ENCODE results near the gene EIF2AK2. TPM values are rescaled to one million over a fixed set of nuclear protein-coding genes. Genes with fewer than 3 reads are reported as not detected.

EIF2AK2 gene
- total RNA-seq, 2 experiments from 2014 or later = 43.1 to 49.3 TPM

- no peak overlapping the region for H3K4me3 Mint-ChIP-seq
- DNase-seq = no peak
- H3K9me3 Mint-ChIP-seq = peaks cover under 1% of the 10 kb centered on the region
- H3K27me3 Mint-ChIP-seq = no peaks in the 10 kb centered on the region
- CTCF ChIA-PET = no interaction called here
- POLR2A ChIA-PET = interaction anchor here (1.0 kb wide), 1 partner anchor 7 kb away, joined by 3 read pairs; no protein-coding TSS in a partner anchor
- ATAC-seq = no peak
- H3K27ac Mint-ChIP-seq = no peak overlapping the region
- peaks cover 26% of the 10 kb centered on the region for H3K4me1 Mint-ChIP-seq (ENCODE audit: low read depth)
- H3K36me3 Mint-ChIP-seq (ENCODE audit: low read depth) = peaks cover 41% of the 10 kb centered on the region
- TF ChIP-seq CTCF (IDR thresholded peaks at IDR 0.05) = no peak
- intact Hi-C loops (cut with micrococcal nuclease) = no loop called here
These were observed 8.5 kb downstream of the EIF2AK2 start for GRCh38 chr2:37148325-37148724.

- no peak for TF ChIP-seq CTCF (IDR thresholded peaks at IDR 0.05)
- CTCF ChIA-PET = no interaction called here
- Mint-ChIP-seq H3K4me3 (no peak overlapping the region), H3K27ac (no peak overlapping the region), H3K36me3 (ENCODE audit: low read depth) (peaks cover 34% of the 10 kb centered on the region), H3K4me1 (ENCODE audit: low read depth) (peaks cover 10% of the 10 kb centered on the region), H3K27me3 (no peaks in the 10 kb centered on the region), H3K9me3 (no peaks in the 10 kb centered on the region)
- no peak for ATAC-seq
- intact Hi-C loops (cut with micrococcal nuclease) = no loop called here
- POLR2A ChIA-PET = interaction anchor here (1.0 kb wide), 1 partner anchor 61 kb away, joined by 3 read pairs; no protein-coding TSS in a partner anchor
- no peak for DNase-seq
These were observed 10.7 kb downstream of the EIF2AK2 start for GRCh38 chr2:37146062-37146461.

GRCh38 chr2:37143974-37144373 is 12.8 kb downstream of the EIF2AK2 start:
- TF ChIP-seq CTCF (IDR thresholded peaks at IDR 0.05) = no peak
- peaks cover 38% of the 10 kb centered on the region for H3K36me3 Mint-ChIP-seq (ENCODE audit: low read depth)
- ChIA-PET CTCF (no interaction called here), POLR2A (no interaction called here)
- no peak overlapping the region for H3K27ac Mint-ChIP-seq
- H3K4me3 Mint-ChIP-seq = no peak overlapping the region
- H3K27me3 Mint-ChIP-seq = no peaks in the 10 kb centered on the region
- intact Hi-C loops (cut with micrococcal nuclease) = no loop called here
- DNase-seq (no peak), ATAC-seq (no peak)
- H3K4me1 Mint-ChIP-seq (ENCODE audit: low read depth) = no peaks in the 10 kb centered on the region
- H3K9me3 Mint-ChIP-seq = no peaks in the 10 kb centered on the region

GRCh38 chr2:37142546-37142945 is 14.2 kb downstream of the EIF2AK2 start:
- no peak for DNase-seq
- Mint-ChIP-seq H3K27ac (no peak overlapping the region), H3K36me3 (ENCODE audit: low read depth) (peaks cover 32% of the 10 kb centered on the region), H3K27me3 (no peaks in the 10 kb centered on the region), H3K4me1 (ENCODE audit: low read depth) (no peaks in the 10 kb centered on the region), H3K9me3 (no peaks in the 10 kb centered on the region), H3K4me3 (no peak overlapping the region)
- intact Hi-C loops (cut with micrococcal nuclease) = no loop called here
- ChIA-PET POLR2A (no interaction called here), CTCF (interaction anchor here (0.6 kb wide), 1 partner anchor 22 kb away, joined by 3 read pairs; no protein-coding TSS in a partner anchor)
- no peak for TF ChIP-seq CTCF (IDR thresholded peaks at IDR 0.05)
- no peak for ATAC-seq

- H3K9me3 Mint-ChIP-seq = no peaks in the 10 kb centered on the region
- ChIA-PET CTCF (no interaction called here), POLR2A (interaction anchor here (0.9 to 1.2 kb wide), 2 partner anchors 20 to 90 kb away, joined by 3 read pairs; no protein-coding TSS in a partner anchor)
- intact Hi-C loops (cut with micrococcal nuclease) = no loop called here
- ATAC-seq = no peak
- no peak overlapping the region for H3K4me3 Mint-ChIP-seq
- H3K4me1 Mint-ChIP-seq (ENCODE audit: low read depth) = no peaks in the 10 kb centered on the region
- DNase-seq = no peak
- no peak overlapping the region for H3K27ac Mint-ChIP-seq
- no peak for TF ChIP-seq CTCF (IDR thresholded peaks at IDR 0.05)
- H3K27me3 Mint-ChIP-seq = no peaks in the 10 kb centered on the region
- peaks cover 40% of the 10 kb centered on the region for H3K36me3 Mint-ChIP-seq (ENCODE audit: low read depth)
These were observed 23.9 kb downstream of the EIF2AK2 start for GRCh38 chr2:37132914-37133313.
